ENCODE results near the gene KLK6. TPM values are rescaled to one million over a fixed set of nuclear protein-coding genes. Genes with fewer than 3 reads are reported as not detected.

KLK6 gene
- polyA plus RNA-seq, 3 donors = not detected

GRCh38 chr19:51014242-51014641, 44.9 kb upstream of the KLK6 start:
- Mint-ChIP-seq H3K36me3 (peaks cover 0 to 12% of the 10 kb centered on the region in 2 donors), H3K27ac (peak overlapping the region in 1 of 7 donors; percentile 50), H3K4me3 (no peak overlapping the region), H3K4me1 (peaks cover 22% of the 10 kb centered on the region), H3K9me3 (peaks cover 6 to 22% (median 17%) of the 10 kb centered on the region in 7 donors), H3K27me3 (ENCODE audit: low read depth in 3 of 3) (peaks cover 52 to 69% (median 61%) of the 10 kb centered on the region in 3 donors)
- no peak for DNase-seq
- peaks cover 0 to 20% of the 10 kb centered on the region in 2 donors for H3K9me3 ChIP-seq (replicated peaks in 1 of 2; ENCODE audit: control insufficient read depth in 1 of 2, insufficient read depth in 1 of 2, low read length in 2 of 2)
- 100% methylated on average over 1 of the region's 6 CpGs for WGBS (ENCODE audit: insufficient coverage)
- intact Hi-C loops (cut with micrococcal nuclease) = no loop called here
- H3K27me3 ChIP-seq (ENCODE audit: control insufficient read depth in 2 of 2, insufficient read depth in 2 of 2, low read length in 2 of 2) = peaks cover 17 to 40% of the 10 kb centered on the region in 2 donors
- TF ChIP-seq, protein P1, sequence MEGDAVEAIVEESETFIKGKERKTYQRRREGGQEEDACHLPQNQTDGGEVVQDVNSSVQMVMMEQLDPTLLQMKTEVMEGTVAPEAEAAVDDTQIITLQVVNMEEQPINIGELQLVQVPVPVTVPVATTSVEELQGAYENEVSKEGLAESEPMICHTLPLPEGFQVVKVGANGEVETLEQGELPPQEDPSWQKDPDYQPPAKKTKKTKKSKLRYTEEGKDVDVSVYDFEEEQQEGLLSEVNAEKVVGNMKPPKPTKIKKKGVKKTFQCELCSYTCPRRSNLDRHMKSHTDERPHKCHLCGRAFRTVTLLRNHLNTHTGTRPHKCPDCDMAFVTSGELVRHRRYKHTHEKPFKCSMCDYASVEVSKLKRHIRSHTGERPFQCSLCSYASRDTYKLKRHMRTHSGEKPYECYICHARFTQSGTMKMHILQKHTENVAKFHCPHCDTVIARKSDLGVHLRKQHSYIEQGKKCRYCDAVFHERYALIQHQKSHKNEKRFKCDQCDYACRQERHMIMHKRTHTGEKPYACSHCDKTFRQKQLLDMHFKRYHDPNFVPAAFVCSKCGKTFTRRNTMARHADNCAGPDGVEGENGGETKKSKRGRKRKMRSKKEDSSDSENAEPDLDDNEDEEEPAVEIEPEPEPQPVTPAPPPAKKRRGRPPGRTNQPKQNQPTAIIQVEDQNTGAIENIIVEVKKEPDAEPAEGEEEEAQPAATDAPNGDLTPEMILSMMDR (IDR thresholded peaks at IDR 0.05) = no peak
- peaks cover 14 to 16% of the 10 kb centered on the region in 2 donors for H3K4me1 ChIP-seq (ENCODE audit: control insufficient read depth in 1 of 2, insufficient read depth in 2 of 2, low read length in 2 of 2)
- H3K79me2 ChIP-seq (ENCODE audit: insufficient read depth, low read length) = no peaks in the 10 kb centered on the region
- H4K20me1 ChIP-seq (ENCODE audit: insufficient read depth, low read length) = no peaks in the 10 kb centered on the region
- H3K27ac ChIP-seq (ENCODE audit: low read depth in 1 of 2, low read length in 2 of 2) = no peak overlapping the region
- no peak overlapping the region for H3K4me2 ChIP-seq (replicated peaks; ENCODE audit: extremely low read depth, low read length, poor library complexity, severe bottlenecking)
- no peak overlapping the region for H3K9ac ChIP-seq (ENCODE audit: insufficient read depth, low read length, poor library complexity, severe bottlenecking)
- no peaks in the 10 kb centered on the region for H3K36me3 ChIP-seq (replicated peaks in 1 of 2; ENCODE audit: control insufficient read depth in 1 of 2, insufficient read depth in 2 of 2, low read length in 2 of 2)
- no peak overlapping the region for H3K4me3 ChIP-seq (replicated peaks in 1 of 3; ENCODE audit: low read depth in 2 of 3, low read length in 3 of 3)
- H2AFZ ChIP-seq (ENCODE audit: insufficient read depth, low read depth, low read length, poor library complexity, severe bottlenecking) = no peak overlapping the region

DNA sequence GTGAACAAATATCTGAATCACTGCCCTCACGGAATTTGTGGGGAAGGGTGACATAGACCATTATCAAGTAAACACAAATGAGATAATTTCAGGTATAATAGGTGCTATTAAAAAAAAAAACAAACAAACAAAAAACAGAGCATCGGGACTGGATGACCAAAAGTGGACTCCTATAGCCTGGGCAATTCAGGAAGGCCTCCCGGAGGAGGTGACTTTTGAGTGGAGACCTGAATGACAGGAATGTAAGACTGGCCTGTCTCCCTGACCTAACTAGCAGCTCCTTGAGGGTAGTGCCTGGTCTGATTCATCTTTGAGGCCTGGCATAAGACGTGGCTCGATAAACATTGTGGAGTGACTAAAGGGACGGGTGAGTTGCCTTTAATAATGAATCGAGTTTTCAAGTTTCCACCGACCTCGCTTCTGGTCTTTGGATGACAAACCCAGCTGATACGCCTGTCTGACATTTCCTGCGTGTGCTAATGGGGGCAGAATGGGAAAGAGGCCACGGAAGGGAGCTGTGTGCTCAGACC, 43.3 kb upstream of the KLK6 start:
- H3K27ac Mint-ChIP-seq = no peak overlapping the region
- Histone ChIP-seq H3K4me3 (replicated peaks in 1 of 3; ENCODE audit: low read depth in 2 of 3, low read length in 3 of 3) (no peak overlapping the region), H3K27me3 (ENCODE audit: control insufficient read depth in 2 of 2, insufficient read depth in 2 of 2, low read length in 2 of 2) (peaks cover 10 to 25% of the 10 kb centered on the region in 2 donors), H3K36me3 (replicated peaks in 1 of 2; ENCODE audit: control insufficient read depth in 1 of 2, insufficient read depth in 2 of 2, low read length in 2 of 2) (no peaks in the 10 kb centered on the region), H3K4me2 (replicated peaks; ENCODE audit: extremely low read depth, low read length, poor library complexity, severe bottlenecking) (no peak overlapping the region), H2AFZ (ENCODE audit: insufficient read depth, low read depth, low read length, poor library complexity, severe bottlenecking) (no peak overlapping the region), H3K9me3 (replicated peaks in 1 of 2; ENCODE audit: control insufficient read depth in 1 of 2, insufficient read depth in 1 of 2, low read length in 2 of 2) (peaks cover 0 to 16% of the 10 kb centered on the region in 2 donors), H3K4me1 (ENCODE audit: control insufficient read depth in 1 of 2, insufficient read depth in 2 of 2, low read length in 2 of 2) (peaks cover 5% of the 10 kb centered on the region in 2 donors), H3K9ac (ENCODE audit: insufficient read depth, low read length, poor library complexity, severe bottlenecking) (no peak overlapping the region), H4K20me1 (ENCODE audit: insufficient read depth, low read length) (no peaks in the 10 kb centered on the region), H3K27ac (ENCODE audit: low read depth in 1 of 2, low read length in 2 of 2) (no peak overlapping the region), H3K79me2 (ENCODE audit: insufficient read depth, low read length) (no peaks in the 10 kb centered on the region)
- H3K9me3 Mint-ChIP-seq = peaks cover 0 to 10% (median 7%) of the 10 kb centered on the region in 7 donors
- peaks cover 11% of the 10 kb centered on the region for H3K4me1 Mint-ChIP-seq
- TF ChIP-seq, protein P1 (IDR thresholded peaks at IDR 0.05) = no peak
- WGBS (ENCODE audit: insufficient coverage) = 85% methylated on average over 8 of the region's 12 CpGs
- peaks cover 0 to 7% of the 10 kb centered on the region in 2 donors for H3K36me3 Mint-ChIP-seq
- no peak overlapping the region for H3K4me3 Mint-ChIP-seq
- H3K27me3 Mint-ChIP-seq (ENCODE audit: low read depth in 3 of 3) = peaks cover 43 to 55% (median 46%) of the 10 kb centered on the region in 3 donors
- intact Hi-C loops (cut with micrococcal nuclease) = no loop called here
- no peak for DNase-seq
